ENCODE results near the gene NOSTRIN. TPM values are rescaled to one million over a fixed set of nuclear protein-coding genes. Genes with fewer than 3 reads are reported as not detected.

Gene NOSTRIN
- total RNA-seq, 1 donor from 2014 or later = 0.98 TPM

DNA sequence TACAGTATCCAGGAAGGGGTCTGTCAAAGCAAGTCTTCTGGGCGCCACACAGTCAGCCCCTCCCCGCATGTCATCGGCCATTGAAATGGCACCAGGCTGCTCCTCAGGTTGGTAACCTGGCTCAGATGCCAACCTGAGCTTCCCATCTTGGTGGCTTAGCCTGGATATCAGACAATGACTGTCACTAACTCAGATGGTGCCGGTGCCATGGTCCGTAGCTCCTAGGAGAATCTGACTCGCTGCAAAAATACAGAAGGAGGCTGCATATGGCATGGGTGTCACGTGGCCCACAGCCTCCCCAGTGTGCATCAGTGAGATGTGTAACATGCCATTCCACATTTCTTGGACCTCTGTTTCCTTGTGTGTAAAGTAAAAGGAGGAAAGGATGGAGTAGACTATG lies 3.2 kb downstream of the NOSTRIN start:
- no peaks in the 10 kb centered on the region for H3K36me3 Mint-ChIP-seq
- DNase-seq (ENCODE audit: low spot score in 2 of 2, unreplicated experiment in 2 of 2) = no peak
- TF ChIP-seq, protein P1, sequence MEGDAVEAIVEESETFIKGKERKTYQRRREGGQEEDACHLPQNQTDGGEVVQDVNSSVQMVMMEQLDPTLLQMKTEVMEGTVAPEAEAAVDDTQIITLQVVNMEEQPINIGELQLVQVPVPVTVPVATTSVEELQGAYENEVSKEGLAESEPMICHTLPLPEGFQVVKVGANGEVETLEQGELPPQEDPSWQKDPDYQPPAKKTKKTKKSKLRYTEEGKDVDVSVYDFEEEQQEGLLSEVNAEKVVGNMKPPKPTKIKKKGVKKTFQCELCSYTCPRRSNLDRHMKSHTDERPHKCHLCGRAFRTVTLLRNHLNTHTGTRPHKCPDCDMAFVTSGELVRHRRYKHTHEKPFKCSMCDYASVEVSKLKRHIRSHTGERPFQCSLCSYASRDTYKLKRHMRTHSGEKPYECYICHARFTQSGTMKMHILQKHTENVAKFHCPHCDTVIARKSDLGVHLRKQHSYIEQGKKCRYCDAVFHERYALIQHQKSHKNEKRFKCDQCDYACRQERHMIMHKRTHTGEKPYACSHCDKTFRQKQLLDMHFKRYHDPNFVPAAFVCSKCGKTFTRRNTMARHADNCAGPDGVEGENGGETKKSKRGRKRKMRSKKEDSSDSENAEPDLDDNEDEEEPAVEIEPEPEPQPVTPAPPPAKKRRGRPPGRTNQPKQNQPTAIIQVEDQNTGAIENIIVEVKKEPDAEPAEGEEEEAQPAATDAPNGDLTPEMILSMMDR (IDR thresholded peaks at IDR 0.05; ENCODE audit: unreplicated experiment) = no peak
- no peak overlapping the region for H3K27ac Mint-ChIP-seq
- H3K9me3 Mint-ChIP-seq = no peaks in the 10 kb centered on the region
- peaks cover 26% of the 10 kb centered on the region for H3K4me1 Mint-ChIP-seq
- no peaks in the 10 kb centered on the region for H3K27me3 Mint-ChIP-seq (ENCODE audit: low read depth)
- no peak overlapping the region for H3K4me3 Mint-ChIP-seq

GRCh38 chr2:168809537-168809936 lies 7.1 kb downstream of the NOSTRIN start:
- no peaks in the 10 kb centered on the region for H3K36me3 Mint-ChIP-seq
- H3K27ac Mint-ChIP-seq = no peak overlapping the region
- no peaks in the 10 kb centered on the region for H3K9me3 Mint-ChIP-seq
- peaks cover 12% of the 10 kb centered on the region for H3K4me1 Mint-ChIP-seq
- no peaks in the 10 kb centered on the region for H3K27me3 Mint-ChIP-seq (ENCODE audit: low read depth)
- no peak for DNase-seq (ENCODE audit: low spot score in 2 of 2, unreplicated experiment in 2 of 2)
- TF ChIP-seq, protein P1 (IDR thresholded peaks at IDR 0.05; ENCODE audit: unreplicated experiment) = no peak
- H3K4me3 Mint-ChIP-seq = no peak overlapping the region

DNA sequence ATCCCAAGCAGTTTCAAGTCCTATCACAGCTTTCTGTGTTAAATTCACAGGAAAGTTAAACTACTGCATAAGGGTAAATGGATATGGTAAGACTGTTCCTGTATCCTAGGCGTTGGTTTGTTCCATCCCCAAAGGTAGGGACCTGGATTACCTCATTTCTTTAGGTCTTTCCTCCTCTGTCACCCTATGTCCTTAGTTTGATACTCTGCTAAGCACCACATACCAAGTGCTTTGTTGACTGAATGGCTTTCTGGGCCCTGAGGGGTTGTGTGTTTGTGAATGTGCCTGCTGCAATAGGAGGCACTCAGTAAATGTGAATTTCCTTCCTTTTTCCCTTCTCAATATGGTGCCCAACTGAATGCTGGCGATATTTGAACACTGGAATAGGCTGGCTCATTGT lies 7.8 kb downstream of the NOSTRIN start:
- TF ChIP-seq, protein P1 (IDR thresholded peaks at IDR 0.05; ENCODE audit: unreplicated experiment) = no peak
- Mint-ChIP-seq H3K4me1 (peaks cover 12% of the 10 kb centered on the region), H3K4me3 (no peak overlapping the region), H3K27me3 (ENCODE audit: low read depth) (no peaks in the 10 kb centered on the region), H3K27ac (no peak overlapping the region), H3K9me3 (no peaks in the 10 kb centered on the region), H3K36me3 (no peaks in the 10 kb centered on the region)
- no peak for DNase-seq (ENCODE audit: low spot score in 2 of 2, unreplicated experiment in 2 of 2)

DNA sequence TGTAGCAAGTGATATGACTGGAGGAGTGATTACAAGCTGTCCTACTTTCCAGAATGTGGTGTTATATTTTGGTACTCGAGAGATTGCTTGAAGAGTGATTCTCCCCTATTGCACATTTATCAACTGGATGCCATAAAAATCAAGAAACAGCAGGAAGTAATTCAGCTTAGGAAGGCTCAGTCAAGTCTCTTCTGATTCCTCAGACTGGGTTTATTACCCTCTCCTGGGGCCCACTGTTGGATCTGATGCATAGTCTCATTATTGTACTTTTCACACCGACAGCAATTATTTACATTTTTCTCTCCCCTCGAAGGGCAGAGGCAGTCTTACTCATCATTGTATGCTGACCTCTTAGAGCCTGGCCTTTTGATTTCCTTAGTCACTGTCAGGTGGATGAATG lies 9.3 kb downstream of the NOSTRIN start:
- Mint-ChIP-seq H3K36me3 (no peaks in the 10 kb centered on the region), H3K9me3 (no peaks in the 10 kb centered on the region), H3K27ac (no peak overlapping the region), H3K4me1 (peaks cover 12% of the 10 kb centered on the region), H3K27me3 (ENCODE audit: low read depth) (no peaks in the 10 kb centered on the region), H3K4me3 (no peak overlapping the region)
- TF ChIP-seq, protein P1 (IDR thresholded peaks at IDR 0.05; ENCODE audit: unreplicated experiment) = no peak
- DNase-seq (ENCODE audit: low spot score in 2 of 2, unreplicated experiment in 2 of 2) = no peak

DNA sequence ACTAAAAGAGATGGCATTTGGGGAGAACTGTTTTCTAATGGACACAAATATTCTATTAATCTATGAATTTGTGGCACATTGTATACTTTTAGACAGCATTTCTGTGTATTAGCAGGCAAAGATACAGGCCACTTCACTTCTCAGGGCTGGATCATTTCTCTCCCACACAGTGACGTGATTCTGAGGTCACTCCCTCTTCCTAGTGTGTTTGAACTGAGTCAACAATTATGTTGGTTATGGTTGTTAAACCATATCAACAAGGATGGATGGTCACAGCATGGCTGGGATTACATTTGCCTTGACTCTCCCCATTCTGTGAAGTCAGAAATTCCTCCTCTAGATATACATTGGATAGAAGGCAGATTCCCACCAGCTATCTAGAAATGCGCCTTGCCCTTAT lies 11.6 kb downstream of the NOSTRIN start:
- no peak for DNase-seq (ENCODE audit: low spot score in 2 of 2, unreplicated experiment in 2 of 2)
- no peak overlapping the region for H3K4me3 Mint-ChIP-seq
- H3K9me3 Mint-ChIP-seq = no peaks in the 10 kb centered on the region
- H3K4me1 Mint-ChIP-seq = peaks cover 13% of the 10 kb centered on the region
- H3K27ac Mint-ChIP-seq = no peak overlapping the region
- TF ChIP-seq, protein P1 (IDR thresholded peaks at IDR 0.05; ENCODE audit: unreplicated experiment) = no peak
- H3K36me3 Mint-ChIP-seq = no peaks in the 10 kb centered on the region
- no peaks in the 10 kb centered on the region for H3K27me3 Mint-ChIP-seq (ENCODE audit: low read depth)

Measured in mesothelial cell of epicardium (in vitro differentiated cells).